Endodermal cell (in vitro differentiated cells): ENCODE data around the gene INSRR. TPM values are rescaled to one million over a fixed set of nuclear protein-coding genes. Genes with fewer than 3 reads are reported as not detected.

Experiments
- DNase-seq: peaks from one replicate; pipeline ENCODE4 v3.0.0-alpha.2; 2017
- H3K27ac ChIP-seq: 2 replicates; pipeline ENCODE4 v1.5.1; 2013; ENCODE audit warnings: mild to moderate bottlenecking, low read depth, low read length, moderate library complexity
- H3K27me3 ChIP-seq: 2 replicates; pipeline ENCODE4 v1.6.1; 2013; ENCODE audit warnings: mild to moderate bottlenecking, low read length, moderate library complexity; ENCODE audit not compliant: insufficient read depth, control insufficient read depth, poor library complexity, severe bottlenecking
- H3K36me3 ChIP-seq: 2 replicates; pipeline ENCODE4 v1.7.0; 2013; ENCODE audit warnings: mild to moderate bottlenecking, low read length, moderate library complexity; ENCODE audit not compliant: control insufficient read depth, insufficient read depth
- H3K4me1 ChIP-seq: one replicate; pipeline ENCODE4 v1.7.0; 2013; ENCODE audit warnings: low read length; ENCODE audit not compliant: control insufficient read depth, insufficient read depth
- H3K4me3 ChIP-seq: 2 replicates; pipeline ENCODE4 v1.5.1; 2013; ENCODE audit warnings: mild to moderate bottlenecking, low read length, moderate library complexity
- H3K9ac ChIP-seq: 2 replicates; pipeline ENCODE4 v1.6.1; 2013; ENCODE audit warnings: mild to moderate bottlenecking, low read length, moderate library complexity; ENCODE audit not compliant: poor library complexity, severe bottlenecking; ENCODE audit errors: extremely low read depth
- H3K9me3 ChIP-seq: 2 replicates; pipeline ENCODE4 v1.6.1; 2013; ENCODE audit warnings: mild to moderate bottlenecking, low read length, moderate library complexity; ENCODE audit not compliant: control insufficient read depth
- H3K27ac Mint-ChIP-seq: 2 replicates; pipeline ENCODE4 v1.8.0; 2020; ENCODE audit warnings: mixed read lengths
- H3K27me3 Mint-ChIP-seq: 2 replicates; pipeline ENCODE4 v1.8.0; 2021; ENCODE audit warnings: mild to moderate bottlenecking, mixed read lengths; ENCODE audit not compliant: insufficient read depth
- H3K36me3 Mint-ChIP-seq: 2 replicates; pipeline ENCODE4 v1.8.0; 2020; ENCODE audit warnings: low read depth, mixed read lengths
- H3K4me1 Mint-ChIP-seq: 2 replicates; pipeline ENCODE4 v1.8.0; 2020; ENCODE audit warnings: mixed read lengths
- H3K4me3 Mint-ChIP-seq: 2 replicates; pipeline ENCODE4 v1.8.0; 2020; ENCODE audit warnings: mild to moderate bottlenecking, moderate library complexity, mixed read lengths
- H3K9me3 Mint-ChIP-seq: 2 replicates; pipeline ENCODE4 v1.8.0; 2020; ENCODE audit warnings: mild to moderate bottlenecking, mixed read lengths
- WGBS, 2 experiments: methylation state at CpG; one replicate each; pipeline versions ENCODE4 v1.1.5 to v1.1.7; 2013; ENCODE audit warnings: missing lambda C conversion rate in 2 of 2, mixed read lengths in 1 of 2; ENCODE audit not compliant: insufficient coverage in 1 of 2, insufficient read length in 1 of 2; 5-methylcytosine and 5-hydroxymethylcytosine counted together
- total RNA-seq, 2 donors: library from RNA; stranded (reverse); fragmentation: NEBNext Ultra II Directional in 1 of 2; extraction: Animal tissue kit (Norgen Biotek cat#: 25700) in 1 of 2; gene quantifications; 2 replicates in 1 of 2; 3 replicates in 1 of 2; pipeline ENCODE4 v1.2.1, GENCODE V29; 2021
- TF ChIP-seq, protein P1 (sequence below): fragments of 200-600 bp; sonication (generic); conservative IDR thresholded peaks from 2 replicates; pipeline ENCODE4 v1.5.0; 2021; ENCODE audit warnings: antibody characterized with exemption, mild to moderate bottlenecking

Gene INSRR
- total RNA-seq, 2 donors from 2014 or later, result 0.07 to 0.09 TPM

DNA sequence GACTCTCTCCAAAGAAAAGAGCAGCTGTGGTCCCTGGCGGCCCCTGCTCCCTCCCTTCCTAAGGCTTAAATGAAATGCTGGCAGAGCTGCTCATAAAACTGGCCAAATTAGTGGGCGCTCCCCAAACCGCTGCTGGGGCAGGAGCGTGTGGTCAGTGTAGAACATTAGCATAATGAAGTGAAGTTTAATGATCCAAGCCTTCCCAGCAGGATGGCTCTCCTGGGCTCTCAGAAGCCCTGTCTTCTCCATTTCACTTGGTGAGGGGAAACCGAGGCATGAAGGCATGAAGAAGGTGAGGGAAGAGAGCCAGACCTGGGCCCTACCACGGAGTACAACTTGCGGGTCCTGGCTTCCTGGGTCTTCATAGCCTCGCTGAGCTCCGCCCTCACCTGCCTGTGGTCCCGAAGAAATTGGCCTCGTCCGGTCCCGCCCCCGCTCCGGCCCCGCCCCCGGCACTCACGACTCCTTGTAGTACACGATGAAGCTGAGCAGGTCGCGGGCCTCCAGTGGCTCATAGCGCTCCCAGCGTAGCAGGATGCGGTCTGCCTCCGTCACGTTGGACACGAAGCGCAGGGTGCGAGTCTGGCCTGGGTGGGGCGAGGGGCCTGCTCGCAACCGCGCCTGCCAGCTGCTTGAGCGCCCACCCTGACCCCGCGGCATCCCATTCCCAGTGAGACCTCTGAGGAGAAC, 10.3 kb downstream of the INSRR start:
- Histone ChIP-seq H3K4me3 (peak overlapping the region; percentile 24), H3K27ac (no peak overlapping the region), H3K9ac (no peak overlapping the region), H3K9me3 (no peaks in the 10 kb centered on the region), H3K4me1 (no peaks in the 10 kb centered on the region), H3K36me3 (no peaks in the 10 kb centered on the region), H3K27me3 (peaks cover 99% of the 10 kb centered on the region)
- Mint-ChIP-seq H3K4me3 (peak overlapping the region; percentile 45), H3K9me3 (no peaks in the 10 kb centered on the region), H3K36me3 (no peaks in the 10 kb centered on the region), H3K4me1 (peaks cover 12% of the 10 kb centered on the region), H3K27ac (no peak overlapping the region), H3K27me3 (peaks cover 99% of the 10 kb centered on the region)
- peak; percentile 93 for DNase-seq
- 18 to 24% methylated on average over 21 to 36 of the region's 36 CpGs for WGBS, 2 experiments
- TF ChIP-seq, protein P1, sequence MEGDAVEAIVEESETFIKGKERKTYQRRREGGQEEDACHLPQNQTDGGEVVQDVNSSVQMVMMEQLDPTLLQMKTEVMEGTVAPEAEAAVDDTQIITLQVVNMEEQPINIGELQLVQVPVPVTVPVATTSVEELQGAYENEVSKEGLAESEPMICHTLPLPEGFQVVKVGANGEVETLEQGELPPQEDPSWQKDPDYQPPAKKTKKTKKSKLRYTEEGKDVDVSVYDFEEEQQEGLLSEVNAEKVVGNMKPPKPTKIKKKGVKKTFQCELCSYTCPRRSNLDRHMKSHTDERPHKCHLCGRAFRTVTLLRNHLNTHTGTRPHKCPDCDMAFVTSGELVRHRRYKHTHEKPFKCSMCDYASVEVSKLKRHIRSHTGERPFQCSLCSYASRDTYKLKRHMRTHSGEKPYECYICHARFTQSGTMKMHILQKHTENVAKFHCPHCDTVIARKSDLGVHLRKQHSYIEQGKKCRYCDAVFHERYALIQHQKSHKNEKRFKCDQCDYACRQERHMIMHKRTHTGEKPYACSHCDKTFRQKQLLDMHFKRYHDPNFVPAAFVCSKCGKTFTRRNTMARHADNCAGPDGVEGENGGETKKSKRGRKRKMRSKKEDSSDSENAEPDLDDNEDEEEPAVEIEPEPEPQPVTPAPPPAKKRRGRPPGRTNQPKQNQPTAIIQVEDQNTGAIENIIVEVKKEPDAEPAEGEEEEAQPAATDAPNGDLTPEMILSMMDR, result no peak

DNA sequence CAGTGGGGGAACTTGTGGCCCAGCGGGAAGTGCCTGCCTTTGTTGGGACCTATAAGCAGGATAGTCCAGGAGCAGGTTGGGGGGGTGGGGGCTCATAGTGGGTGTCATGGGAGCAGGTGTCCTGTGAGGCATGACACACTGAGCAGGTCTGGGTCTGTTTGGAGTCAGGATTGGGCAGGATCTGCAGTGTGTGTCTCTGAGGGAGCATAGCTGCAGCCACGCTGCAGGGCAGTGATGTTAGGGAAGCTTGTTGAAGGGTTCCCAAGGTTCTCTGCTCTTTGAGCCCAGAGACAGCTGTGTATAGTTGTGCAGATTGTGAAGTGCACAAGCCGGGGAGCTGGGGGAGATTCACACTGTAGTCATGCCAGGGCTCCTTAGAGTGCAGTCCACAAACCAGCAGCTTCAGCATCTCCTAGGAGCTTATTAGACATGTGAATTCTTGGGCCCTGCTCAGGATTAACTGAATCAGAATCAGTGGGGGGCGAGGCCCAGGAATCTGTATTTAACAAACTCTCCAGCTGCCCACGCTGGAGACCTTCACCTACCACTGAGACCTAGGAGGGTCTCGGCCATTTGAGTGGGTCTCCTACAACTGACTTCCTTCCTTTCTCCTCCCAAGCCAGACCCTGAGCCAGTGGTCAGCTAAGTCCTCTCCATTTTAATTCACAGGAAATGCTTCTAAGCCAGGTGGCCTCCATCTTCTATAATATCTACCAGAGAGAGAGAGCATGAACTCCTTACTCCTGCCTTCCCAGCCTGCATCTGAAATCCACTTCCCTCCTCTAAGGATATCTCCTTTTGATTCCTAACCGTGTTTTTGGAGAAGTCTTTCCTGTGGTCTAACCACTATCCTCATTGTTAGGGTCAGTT, 11.1 kb downstream of the INSRR start:
- 69 to 75% methylated on average over 5 to 7 of the region's 7 CpGs for WGBS, 2 experiments
- Histone ChIP-seq H3K9me3 (no peaks in the 10 kb centered on the region), H3K27ac (no peak overlapping the region), H3K27me3 (peaks cover 99% of the 10 kb centered on the region), H3K36me3 (no peaks in the 10 kb centered on the region), H3K4me1 (no peaks in the 10 kb centered on the region), H3K4me3 (peak overlapping the region; percentile 24), H3K9ac (no peak overlapping the region)
- peaks cover 99% of the 10 kb centered on the region for H3K27me3 Mint-ChIP-seq
- H3K27ac Mint-ChIP-seq, result no peak overlapping the region
- peak overlapping the region; percentile 45 for H3K4me3 Mint-ChIP-seq
- H3K36me3 Mint-ChIP-seq, result no peaks in the 10 kb centered on the region
- H3K4me1 Mint-ChIP-seq, result peaks cover 12% of the 10 kb centered on the region
- no peaks in the 10 kb centered on the region for H3K9me3 Mint-ChIP-seq
- no peak for DNase-seq
- TF ChIP-seq, protein P1, result no peak

DNA sequence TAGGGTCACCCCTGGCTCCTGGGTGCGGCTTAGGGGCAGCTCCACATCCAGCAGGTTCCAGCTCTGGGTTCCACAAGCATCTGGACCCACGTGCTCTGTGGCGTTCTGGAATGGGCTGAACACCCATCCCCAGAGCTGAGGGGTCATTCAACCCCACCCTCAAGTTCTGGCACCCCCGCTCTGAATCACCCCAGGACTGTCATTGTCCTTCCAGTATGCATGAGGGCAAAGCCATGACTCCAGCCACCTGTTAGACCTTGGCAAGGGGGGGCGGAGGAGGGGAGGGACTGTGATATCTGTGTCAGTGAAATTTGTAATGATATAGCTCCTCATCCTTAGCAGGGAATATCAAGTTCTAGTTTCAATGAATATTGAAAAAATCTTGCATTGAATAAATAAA, 12.3 kb downstream of the INSRR start:
- Histone ChIP-seq H3K9ac (no peak overlapping the region), H3K27ac (no peak overlapping the region), H3K9me3 (no peaks in the 10 kb centered on the region), H3K4me1 (no peaks in the 10 kb centered on the region), H3K4me3 (no peak overlapping the region), H3K27me3 (peaks cover 99% of the 10 kb centered on the region), H3K36me3 (no peaks in the 10 kb centered on the region)
- Mint-ChIP-seq H3K27ac (no peak overlapping the region), H3K36me3 (no peaks in the 10 kb centered on the region), H3K4me1 (peaks cover 12% of the 10 kb centered on the region), H3K9me3 (no peaks in the 10 kb centered on the region), H3K4me3 (no peak overlapping the region), H3K27me3 (peaks cover 99% of the 10 kb centered on the region)
- TF ChIP-seq, protein P1, result no peak
- DNase-seq, result no peak
- whole genome bisulfite sequencing, 2 experiments, result 80 to 91% methylated on average over 4 to 5 of the region's 5 CpGs
